ENCODE data around the gene CHRNA1.
A peak's percentile ranks its signal among the peaks of the same experiment; 100 is the strongest.

Gene CHRNA1

DNA sequence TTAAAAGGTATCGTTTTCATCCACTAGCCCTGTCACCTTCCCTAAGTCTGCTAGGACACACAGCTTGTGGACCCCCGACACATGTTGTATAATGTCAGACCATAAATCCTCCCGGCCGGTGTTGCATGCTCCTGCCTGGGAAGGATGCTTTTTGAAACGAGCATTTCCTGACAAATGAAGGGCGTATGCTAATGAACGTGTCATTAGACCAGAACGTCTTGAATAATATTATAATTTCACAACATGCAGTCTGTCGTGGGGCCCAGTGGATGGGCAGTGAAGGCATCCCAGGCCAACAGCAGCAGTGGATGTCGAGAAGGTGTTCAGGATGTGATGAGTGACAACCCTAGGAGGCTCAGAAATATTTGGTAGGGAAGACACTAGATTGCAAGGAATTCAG, 7.5 kb downstream of the CHRNA1 start:
- no peak for DNase-seq

DNA sequence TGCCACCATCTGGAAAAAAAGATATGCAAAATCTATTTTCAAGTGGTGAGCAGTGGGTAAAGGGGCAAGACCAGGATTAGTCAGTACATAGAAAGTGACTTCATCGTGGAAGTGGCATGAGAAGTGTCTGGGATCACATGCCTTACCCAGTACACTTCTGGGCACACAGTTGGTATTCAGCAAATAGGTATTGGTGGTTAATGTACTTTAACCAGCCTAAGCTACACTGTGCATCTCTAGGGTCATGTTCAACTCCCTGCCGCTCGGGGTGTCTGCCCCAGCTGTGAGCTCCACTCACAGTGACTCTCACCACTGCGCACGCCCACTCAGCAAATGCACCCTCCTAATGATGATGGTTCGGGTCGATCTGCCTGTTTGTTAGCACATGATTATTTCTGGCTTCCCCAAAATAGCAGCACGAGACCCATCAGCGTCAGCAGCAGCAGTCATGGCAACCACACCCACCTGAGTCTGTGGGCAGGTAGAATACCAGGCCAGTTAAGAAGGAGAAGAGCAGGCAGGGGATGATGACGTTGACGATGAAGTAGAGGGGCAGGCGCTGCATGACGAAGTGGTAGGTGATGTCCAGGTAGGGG, 11.1 kb downstream of the CHRNA1 start:
- DNase-seq: no peak

DNA sequence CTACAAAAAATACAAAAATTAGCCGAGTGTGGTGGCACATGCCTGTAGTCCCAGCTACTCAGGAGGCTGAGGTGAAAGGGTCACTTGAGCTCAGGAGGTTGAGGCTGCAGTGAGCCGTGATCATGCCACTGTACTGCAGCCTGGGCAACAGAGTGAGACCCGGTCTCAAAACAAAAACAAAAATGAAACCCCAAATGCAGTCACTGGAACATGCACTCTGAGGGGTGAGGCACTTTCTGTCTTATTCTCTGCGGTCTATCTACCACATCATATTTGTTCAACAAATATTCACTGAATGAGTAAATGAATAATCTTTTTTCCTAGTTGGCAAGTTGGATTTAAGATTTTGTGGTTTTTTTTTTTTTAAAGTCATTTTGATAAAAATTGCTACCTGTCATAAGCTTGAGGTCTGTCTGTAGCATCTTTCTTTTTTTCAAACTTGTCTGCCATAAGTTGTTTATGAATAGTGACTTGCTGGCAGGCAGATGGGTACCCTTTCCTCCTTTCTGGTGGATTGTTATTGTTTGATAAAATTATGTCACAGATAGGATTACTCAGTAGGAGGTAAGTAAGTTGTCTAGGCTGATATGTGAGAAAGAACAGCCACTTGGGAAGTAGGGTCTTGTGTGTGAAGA, 11.8 kb downstream of the CHRNA1 start:
- DNase-seq: no peak

DNA sequence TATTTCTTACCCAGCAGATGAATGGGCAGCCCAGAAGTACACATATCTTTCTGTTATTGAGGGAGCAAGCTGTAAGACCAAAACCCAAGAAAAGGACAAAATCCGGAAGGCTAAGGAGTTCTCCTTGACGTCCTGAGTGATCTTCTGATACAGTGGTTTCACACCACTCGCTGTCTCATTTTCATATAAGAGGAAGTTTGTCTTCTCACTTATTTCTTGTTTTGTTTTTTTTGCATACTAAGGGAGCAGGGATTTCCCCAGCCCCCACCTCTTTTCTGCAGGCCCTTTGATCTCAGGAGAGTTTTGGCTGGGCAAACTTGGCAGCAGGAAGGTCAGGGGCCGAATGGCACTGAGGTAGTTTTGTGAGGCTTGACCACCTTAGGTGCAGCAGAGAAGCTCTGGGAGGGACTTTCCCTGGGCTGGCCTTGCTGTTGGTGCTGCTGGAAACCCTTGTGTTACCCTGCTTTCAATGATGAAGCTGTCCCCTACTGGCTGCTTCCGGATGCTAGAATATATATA, 13.3 kb downstream of the CHRNA1 start:
- no peak for DNase-seq

DNA sequence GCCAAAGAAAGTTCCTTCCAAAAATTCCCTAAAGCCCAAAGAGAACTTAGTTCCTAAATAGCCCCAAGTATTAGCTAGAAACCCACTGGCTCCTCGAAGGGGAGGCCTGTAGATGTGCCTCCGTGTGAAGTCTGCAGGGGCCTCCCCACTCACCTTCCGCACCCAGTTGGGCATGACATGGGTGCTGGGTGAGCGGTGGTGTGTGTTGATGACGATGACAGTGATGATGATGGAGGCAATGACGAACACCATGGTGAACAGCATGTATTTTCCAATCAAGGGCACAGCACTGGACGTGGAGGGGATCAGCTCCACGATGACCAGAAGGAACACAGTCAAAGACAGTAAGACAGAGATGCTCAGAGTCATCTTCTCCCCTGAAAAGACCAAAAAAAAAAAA, 14.5 kb downstream of the CHRNA1 start:
- no peak for DNase-seq

DNA sequence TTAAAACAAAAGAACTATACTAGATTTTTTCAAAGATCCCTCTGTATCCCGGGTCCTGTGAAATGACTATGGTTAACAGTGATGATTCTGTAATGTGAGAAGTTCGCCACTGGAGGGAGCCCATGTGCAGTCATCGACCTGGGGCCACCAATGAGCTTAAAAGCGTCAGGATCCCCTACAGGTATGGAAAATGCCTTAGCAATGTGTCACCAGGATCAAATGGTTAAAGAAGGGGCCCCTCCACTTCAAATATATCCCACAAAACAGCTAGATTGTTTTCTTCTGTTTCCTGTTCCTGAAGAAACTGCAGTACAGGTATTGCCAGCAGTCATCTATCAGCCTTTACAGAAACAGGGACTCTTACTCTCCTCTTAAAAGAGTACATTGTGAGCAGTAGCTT, 15.3 kb downstream of the CHRNA1 start:
- peak; percentile 15 for DNase-seq

DNA sequence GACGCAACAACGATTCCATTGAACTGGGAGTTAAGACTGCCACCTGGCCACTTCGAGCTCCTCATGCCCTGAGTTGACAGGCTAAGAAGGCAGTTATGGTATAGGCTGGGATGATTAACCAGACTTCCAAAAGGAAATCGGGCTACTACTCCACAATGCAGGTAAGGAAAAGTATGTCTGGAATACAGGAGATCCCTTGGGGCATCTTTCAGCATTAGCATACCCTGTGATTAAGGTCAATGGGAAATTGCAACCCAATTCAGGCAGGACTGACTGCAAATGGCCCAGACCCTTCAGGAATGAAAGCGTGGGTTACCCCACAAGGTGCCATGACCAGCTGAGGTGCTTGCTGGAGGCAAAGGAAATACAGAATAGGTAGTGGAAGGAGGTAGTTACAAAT, 19.1 kb downstream of the CHRNA1 start:
- DNase-seq: no peak

DNA sequence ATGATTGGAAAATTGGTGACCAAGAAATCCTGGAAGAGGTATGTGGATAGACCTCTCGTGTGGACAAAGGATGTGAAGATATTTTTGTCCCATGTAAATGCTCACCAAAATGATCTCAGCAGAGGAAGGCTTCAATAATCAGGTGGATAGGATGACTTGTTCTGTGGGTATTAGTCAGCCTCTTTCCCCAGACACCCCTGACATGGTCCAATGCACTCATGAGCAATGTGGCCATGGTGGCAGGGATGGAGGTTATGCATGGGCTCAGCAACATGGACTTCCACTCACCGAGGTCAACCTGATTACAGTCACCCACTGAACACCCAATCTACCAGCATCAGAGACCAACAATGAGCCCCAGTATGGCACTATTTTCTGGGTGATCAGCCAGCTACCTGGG, 20.2 kb downstream of the CHRNA1 start:
- DNase-seq: no peak

DNA sequence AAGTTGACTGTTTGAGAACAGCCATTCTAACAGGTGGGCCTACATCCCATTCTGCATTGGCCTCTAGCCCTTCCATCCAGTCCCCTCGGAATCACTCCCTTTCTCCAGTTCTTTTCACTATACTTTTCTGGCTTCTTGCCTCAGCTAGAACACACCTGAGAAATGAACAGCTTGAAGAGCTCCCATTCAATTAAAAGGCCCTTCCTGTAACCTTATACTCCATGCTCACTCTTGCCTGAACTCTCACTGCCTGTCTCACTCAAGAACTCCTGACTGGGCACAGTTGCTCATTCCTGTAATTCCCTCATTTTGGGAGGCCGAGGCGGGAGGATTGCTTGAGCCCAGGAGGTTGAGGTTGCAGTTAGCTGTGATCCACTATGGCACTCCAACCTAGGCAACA, 23.6 kb downstream of the CHRNA1 start:
- DNase-seq: no peak

DNA sequence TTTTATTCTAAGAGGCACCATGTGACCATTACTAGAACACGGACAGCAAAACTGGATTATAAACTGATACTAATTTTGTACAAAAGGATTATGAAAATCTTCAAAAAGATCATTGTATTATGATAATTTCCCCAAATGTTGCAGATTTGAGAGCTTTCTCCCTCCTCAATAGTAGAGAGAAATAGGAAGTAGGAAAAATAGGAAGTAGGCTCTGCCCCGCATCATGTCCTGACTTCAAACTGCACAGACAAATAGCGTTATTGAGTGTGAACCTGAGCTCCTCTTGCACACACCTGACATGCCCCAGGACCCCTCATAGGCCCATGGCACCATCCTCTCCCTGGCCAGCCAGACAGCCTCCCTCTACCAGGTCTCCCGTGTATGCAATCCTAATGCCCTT, 25.4 kb downstream of the CHRNA1 start:
- DNase-seq: no peak

DNA sequence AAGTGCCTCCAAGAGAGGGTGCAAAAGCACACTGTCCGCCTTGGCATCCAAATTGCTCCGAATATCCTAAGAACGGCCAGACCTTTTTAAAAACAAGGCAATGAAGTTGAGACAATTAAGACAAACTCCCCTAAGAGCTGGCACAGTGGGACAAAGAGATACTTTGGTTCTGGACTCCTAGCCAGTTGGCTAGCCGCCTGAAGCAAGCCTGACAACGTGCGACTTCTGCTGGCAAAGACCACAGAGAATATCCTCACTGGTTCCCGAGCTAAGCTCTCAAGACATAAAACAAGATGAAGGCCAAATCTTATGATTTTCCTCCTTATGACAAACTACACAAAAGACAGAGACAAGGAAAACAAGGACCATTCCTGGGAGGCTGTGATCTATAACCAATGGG, 32.7 kb downstream of the CHRNA1 start:
- DNase-seq: no peak

DNA sequence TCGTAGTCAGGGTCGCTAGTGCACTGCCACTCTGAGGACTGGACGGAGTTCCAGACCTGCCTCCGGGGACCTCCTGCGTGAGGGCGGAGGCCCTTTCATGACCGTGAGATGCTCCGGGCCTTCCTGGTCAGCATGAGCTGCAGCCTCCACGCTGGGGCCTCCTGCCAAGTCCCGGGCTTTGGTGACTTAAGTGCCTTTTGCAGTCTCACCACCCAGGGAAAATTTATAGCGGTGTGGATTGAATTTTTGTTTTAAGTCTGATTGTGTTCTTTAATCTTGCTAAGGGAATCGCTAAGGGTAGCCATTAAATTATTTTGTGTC, 33.6 kb downstream of the CHRNA1 start:
- no peak for DNase-seq

DNA sequence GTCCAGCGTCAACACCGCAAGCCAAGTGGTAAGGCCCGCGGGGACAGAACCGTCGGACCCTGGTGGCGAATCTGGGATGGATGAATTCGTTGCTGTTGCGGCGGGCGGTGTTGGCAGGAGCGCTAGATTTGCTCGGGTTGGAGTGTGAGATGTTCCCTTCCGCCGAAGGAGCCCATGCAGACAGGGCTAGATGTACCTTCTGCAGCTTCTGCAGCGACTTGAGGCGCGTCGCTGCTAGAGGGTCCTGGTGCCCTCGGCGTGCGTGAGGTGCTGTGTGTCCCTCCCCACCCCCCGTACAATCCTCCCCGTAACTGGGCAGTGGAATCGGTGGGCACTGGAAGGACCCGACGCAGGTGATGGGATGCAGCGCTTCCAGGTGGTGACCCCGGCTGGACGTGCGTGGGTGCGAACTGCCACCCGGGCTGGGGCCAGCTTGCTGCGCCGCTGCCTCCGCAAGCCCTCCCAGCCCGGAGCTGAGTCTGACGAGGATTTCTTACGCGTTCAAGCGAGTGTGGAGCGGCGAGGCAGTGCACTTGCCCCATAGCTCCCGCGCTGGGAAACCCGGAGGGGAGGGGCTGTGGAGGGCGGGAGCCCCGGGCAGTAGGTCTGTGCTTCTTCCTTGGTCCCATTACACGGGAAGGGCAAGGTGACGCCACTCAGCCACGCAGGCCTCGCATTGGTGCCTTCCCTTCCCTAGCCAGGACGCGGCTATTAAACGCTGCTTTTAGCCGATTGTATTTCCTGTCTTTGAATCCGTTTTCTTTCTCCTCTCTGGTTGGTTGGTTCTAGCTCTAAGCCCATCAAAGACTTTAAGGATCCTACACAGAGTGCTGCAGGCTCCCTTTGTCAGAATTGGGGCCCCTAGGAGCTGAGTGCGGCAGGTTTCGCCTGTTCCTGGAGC, 34.2 kb downstream of the CHRNA1 start:
- no peak for DNase-seq

DNA sequence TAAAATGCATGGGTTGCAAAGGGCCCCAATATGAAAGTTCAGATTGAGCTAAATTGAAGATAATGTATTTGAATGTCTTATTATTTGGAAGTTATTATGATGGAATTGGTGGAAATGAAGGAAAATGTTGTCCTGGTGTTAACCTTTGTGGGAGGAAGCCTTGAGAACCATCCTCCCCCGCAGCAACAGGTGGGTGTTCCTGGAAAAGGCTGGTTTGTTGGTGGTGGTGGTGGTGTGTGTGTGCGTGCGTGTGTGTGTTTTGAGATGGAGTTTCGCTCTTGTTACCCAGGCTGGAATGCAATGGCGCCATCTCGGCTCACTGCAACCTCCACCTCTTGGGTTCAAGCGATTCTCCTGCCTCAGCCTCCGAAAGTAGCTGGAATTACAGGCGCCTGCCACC, 36.2 kb downstream of the CHRNA1 start:
- no peak for DNase-seq

DNA sequence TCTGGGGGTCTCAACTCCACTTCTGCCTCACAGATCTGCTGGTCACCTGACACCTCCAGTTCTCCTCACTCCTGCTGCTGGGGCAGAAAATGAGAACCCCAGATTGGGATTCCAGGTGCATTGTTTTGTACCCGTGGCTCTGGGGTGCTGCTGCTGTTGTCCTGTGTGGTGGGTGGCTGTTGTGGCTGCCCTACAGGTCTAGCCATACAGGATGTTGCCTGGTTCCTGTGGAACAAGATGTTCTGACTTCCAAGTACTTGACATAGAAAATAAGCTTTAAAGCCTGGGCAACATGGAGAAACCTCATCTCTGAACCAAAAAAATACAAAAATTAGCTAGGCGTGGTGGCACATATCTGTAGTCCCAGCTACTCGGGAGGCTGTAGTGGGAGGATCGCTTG, 38.1 kb downstream of the CHRNA1 start:
- no peak for DNase-seq

DNA sequence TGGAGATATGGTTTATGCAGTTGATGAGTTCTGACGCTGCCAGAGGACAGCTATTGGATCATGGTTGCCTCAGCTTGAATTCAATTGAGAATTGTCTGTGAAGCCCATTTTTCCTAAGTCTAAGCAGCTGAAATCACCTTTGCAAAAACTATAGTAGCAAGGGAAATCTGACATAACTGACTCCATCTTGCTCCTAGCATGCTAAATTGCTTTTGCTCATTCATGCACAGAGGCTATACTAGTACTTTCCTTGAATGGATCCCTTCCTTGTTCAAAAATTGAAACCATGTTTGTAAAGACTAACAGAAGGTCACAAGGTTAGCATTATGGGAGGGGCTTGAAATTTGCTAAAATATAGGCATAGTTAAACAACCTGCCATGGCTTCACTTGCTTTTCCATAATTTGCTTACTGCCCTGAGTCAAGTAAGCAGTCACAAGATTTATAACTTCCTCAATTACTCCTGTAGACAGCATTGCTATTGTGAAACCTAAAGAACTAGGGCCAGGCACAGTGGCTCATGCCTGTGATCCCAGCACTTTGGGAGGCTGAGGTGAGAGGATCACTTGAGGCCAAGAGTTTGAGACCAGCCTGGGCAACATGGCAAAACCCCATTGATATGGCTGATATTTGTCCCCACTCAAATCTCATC, 41.2 kb downstream of the CHRNA1 start:
- DNase-seq: no peak

DNA sequence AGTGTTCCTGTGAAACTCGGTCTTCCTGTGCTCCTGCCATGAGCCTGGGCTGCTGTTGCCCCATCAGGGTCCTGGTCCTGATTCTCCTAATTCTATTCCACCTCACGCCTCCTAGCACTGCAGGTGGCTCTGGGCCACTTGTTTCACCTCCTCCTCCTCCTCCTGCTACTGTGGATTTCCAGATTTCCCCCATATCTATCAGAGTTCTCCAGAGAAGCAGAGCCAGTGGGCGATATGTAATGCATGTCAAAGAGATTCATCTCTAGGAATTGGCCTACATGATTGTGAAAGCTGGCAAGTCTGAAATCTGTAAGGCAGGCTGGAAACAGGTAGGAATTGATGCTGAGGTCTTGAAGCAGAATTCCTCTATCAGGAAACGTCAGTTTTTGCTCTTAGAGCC, 45.3 kb downstream of the CHRNA1 start:
- DNase-seq: no peak

DNA sequence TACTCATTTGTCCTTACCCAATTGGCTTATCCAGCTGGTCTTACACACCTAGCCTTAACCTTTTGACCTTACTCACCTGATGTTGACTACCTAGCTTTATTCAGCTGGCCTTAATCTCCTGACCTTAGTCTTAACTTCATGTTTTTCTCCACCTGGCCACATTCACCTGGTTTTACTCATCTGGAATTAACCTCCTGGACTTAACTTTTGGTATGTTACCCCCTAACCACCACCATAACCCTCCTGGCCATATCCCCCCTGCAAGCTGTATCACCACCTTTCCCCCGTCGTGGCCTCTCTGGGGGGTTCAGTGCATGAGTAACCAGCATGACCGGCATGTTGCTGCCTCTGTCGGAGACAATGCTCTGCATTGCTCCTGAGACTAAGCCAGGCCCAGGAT, 45.7 kb downstream of the CHRNA1 start:
- no peak for DNase-seq

DNA sequence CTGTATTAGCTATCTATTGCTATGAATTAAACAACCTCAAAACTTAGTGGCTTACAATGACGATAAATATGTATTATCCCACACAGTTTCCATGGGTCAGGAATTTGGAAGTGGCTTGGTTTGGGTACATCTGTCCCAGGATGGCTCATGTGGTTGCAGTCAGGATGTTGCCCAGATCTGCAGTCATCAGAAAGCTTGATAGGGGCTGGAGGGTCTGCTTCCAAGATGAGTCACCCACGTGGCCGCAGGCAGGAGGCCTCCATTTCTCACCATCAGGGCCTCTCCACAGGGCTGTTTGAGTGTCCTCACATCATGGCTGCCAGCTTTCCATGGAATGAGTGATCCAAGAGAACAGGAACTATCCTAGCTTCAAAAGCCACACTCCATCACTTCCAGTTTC, 46.4 kb downstream of the CHRNA1 start:
- no peak for DNase-seq

DNA sequence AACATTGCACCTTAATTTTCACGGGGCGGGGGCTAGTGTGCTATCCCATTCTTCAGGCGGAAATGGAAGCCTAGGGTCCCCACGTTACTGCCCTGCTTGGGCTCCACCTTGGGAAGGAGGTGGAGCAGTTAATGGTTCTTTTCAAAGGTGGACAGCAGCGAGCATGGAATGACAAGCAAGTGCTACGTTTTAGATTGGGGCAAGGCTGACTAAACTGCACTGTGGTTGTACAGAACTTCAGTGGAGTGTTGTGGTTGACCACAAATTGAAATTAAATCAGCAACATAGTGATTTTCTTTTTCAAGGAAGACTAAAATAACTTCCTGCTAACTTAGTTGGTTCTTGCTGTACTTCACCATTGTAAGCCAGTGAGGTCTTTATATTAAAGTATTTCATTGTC, 47.0 kb downstream of the CHRNA1 start:
- no peak for DNase-seq

DNA sequence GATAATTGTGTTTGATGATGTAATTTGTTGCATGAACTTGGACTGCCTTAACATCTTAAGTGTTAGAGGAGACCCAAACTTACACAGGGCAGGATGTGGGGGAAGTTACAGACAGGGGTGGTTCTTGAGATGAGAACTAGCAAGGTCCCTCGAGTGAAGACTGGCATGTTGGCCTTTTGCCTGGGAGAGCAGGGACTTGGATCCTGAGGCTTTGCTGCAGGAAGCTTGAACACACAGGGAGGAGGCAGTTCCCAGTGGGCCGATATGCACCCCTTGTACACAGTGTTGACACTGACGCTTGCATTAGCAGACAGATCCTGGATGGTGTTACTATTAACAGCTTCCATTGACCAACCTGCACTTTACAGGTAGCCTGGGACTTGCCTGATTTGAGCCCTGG, 47.5 kb downstream of the CHRNA1 start:
- no peak for DNase-seq

DNA sequence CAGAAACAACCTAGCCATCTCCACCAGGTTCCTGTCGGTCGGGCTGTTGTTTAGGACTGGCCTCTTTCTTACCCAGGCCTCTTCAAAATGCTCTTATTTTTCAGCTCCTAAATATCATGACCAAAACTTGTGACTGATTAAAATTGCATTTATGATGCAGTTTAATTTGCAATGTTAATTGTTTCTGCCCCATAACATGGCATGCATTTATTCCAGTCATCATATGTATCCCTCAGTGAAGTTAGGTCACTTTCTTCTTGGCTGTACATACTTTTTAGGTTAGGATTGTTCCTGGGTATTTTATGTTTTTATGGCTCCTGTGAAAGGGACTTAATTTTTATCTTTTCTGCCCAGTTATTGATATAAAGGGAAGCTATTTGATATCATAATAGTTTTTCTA, 50.6 kb downstream of the CHRNA1 start:
- DNase-seq: no peak

DNA sequence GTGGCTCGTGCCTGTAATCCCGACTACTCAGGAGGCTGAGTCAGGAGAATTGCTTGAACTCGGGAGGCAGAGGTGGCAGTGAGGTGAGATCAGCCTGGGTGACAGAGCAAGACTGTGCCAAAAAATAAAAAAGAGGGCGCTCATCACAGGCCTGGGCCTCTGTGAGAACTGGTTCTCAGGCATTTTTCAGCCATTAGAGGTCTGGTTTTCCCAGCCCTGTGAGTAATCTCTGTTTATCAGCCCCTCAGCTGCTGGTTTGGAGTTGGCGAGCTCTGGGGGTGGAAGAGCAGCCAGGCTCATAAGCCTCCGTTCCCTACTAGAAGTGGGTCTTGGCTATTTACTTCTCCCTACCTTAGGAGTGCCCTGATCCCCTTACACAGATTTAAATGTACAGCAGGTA, 53.1 kb downstream of the CHRNA1 start:
- no peak for DNase-seq

Measured in NCI-H446 treated with DMSO at 0.1 percent for 48 hours (cell line).